Stimulated activated memory B cell treated with anti-CD40 and anti-IgM and Interleukin-4, amounts not matched to agents 10 μg/mL and 1 μg/mL and 100 μg/mL, for 72 hours (primary cell): Measurements from ENCODE around the gene RPRD1A.

ENCODE experiments used
- ATAC-seq: fragments of 150-1000 bp; cut with Tn5 transposase; 2 replicates; pipeline ENCODE4 v1.10.0; 2021
- H3K27ac Mint-ChIP-seq: one replicate; pipeline ENCODE4 v1.8.0; 2022; ENCODE audit warnings: mild to moderate bottlenecking, mixed read lengths
- H3K27me3 Mint-ChIP-seq: one replicate; pipeline ENCODE4 v1.8.0; 2022; ENCODE audit warnings: mixed read lengths
- H3K36me3 Mint-ChIP-seq: one replicate; pipeline ENCODE4 v1.8.0; 2022; ENCODE audit warnings: mixed read lengths
- H3K4me1 Mint-ChIP-seq: one replicate; pipeline ENCODE4 v1.8.0; 2022; ENCODE audit warnings: mixed read lengths
- H3K4me3 Mint-ChIP-seq: one replicate; pipeline ENCODE4 v1.8.0; 2022; ENCODE audit warnings: mild to moderate bottlenecking, moderate library complexity, mixed read lengths
- H3K9me3 Mint-ChIP-seq: one replicate; pipeline ENCODE4 v1.8.0; 2022; ENCODE audit warnings: mixed read lengths

RPRD1A gene

DNA sequence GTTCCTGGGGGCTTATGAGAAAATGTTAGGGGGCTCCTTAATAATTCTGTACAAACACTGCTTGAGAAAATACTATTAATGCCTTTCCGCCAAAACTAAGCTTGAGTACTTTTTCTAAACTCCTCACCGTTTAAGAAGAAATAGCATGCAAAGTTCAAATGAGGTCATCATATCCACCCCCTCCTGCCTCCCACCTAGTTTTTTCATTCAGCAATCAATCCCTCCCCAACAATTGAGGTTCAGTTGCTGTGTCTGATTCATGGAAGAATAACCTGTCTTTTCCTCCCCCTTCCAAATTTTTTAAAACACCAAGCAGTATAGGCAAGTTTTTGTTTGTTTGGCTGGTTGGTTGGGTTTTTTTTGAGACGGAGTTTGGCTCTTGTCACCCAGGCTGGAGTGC is 119.3 kb downstream of the RPRD1A start:
- H3K4me3 Mint-ChIP-seq, result no peak overlapping the region
- no peaks in the 10 kb centered on the region for H3K36me3 Mint-ChIP-seq
- peaks cover 9% of the 10 kb centered on the region for H3K4me1 Mint-ChIP-seq
- ATAC-seq, result no peak
- H3K27me3 Mint-ChIP-seq, result peaks cover 36% of the 10 kb centered on the region
- no peak overlapping the region for H3K27ac Mint-ChIP-seq
- no peaks in the 10 kb centered on the region for H3K9me3 Mint-ChIP-seq

DNA sequence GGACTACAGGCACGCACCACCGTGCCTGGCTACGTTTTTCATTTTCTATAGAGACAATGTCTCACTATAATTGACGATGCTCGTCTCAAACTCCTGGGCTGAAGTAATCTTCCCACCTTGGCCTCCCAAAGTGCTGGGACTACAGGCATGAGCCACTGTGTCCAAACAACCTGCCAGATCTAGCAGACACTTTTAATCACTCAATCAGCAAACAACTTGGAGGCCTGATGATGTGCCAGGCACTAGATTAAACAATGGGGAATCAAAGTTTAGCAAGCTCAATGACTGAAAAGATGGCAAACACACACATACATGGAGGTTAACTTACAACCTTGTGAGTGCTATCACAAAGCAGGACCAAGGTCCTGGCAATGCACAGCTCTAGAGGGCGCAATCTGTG is 124.7 kb downstream of the RPRD1A start:
- H3K4me1 Mint-ChIP-seq, result no peaks in the 10 kb centered on the region
- ATAC-seq, result no peak
- no peak overlapping the region for H3K4me3 Mint-ChIP-seq
- H3K27ac Mint-ChIP-seq, result no peak overlapping the region
- no peaks in the 10 kb centered on the region for H3K9me3 Mint-ChIP-seq
- H3K27me3 Mint-ChIP-seq, result no peaks in the 10 kb centered on the region
- no peaks in the 10 kb centered on the region for H3K36me3 Mint-ChIP-seq

DNA sequence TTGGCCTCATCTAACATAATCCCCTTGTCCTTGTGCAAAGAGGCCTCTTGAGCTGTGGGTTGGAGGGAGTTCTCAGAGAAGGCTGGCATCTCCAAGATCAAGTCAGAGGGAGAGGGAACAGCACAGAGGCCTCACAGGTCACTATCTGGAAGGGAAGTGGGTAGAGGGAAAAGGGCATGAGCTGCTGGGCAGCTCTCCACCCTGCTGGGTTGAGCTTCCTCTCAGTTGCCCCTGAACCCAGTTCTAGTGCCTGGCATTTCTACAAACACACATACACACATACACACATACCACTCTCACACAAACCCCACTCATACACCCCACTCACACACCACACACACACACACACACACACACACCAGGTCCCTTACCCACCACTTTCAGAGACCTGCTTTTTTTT is 125.2 kb downstream of the RPRD1A start:
- Mint-ChIP-seq H3K27ac (no peak overlapping the region), H3K9me3 (no peaks in the 10 kb centered on the region), H3K27me3 (no peaks in the 10 kb centered on the region), H3K4me1 (no peaks in the 10 kb centered on the region), H3K4me3 (no peak overlapping the region), H3K36me3 (no peaks in the 10 kb centered on the region)
- no peak for ATAC-seq

DNA sequence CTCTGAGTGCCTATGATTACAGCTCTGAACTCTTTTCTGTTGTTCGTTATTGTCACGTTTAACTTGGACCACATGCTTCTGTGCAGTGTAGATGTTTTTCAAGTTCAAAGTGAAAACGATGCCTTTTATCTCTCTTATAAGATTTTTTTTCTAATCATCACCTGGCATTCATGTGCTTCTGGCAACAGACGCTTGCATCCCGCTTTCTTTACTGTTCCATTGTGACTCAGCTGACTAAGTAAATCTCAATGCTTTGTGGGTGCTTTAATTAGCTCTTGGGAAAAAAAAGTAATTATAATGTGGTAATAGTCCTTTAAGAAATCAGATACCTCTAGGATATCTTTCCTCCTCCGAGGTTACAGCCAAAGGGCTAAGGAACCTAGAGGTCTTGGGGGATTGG is 126.1 kb downstream of the RPRD1A start:
- H3K36me3 Mint-ChIP-seq, result no peaks in the 10 kb centered on the region
- no peaks in the 10 kb centered on the region for H3K27me3 Mint-ChIP-seq
- no peak overlapping the region for H3K4me3 Mint-ChIP-seq
- no peak overlapping the region for H3K27ac Mint-ChIP-seq
- H3K4me1 Mint-ChIP-seq, result no peaks in the 10 kb centered on the region
- ATAC-seq, result no peak
- no peaks in the 10 kb centered on the region for H3K9me3 Mint-ChIP-seq
